GM12878 (cell line): Measurements from ENCODE around the gene LARGE1.

Experiments
- BCLAF1 ChIP-seq: fragments of 450-650 bp; IDR thresholded peaks from 2 replicates; pipeline ENCODE4 v1.6.1; 2017; ENCODE audit warnings: antibody characterized with exemption, mild to moderate bottlenecking, moderate library complexity
- CTCF ChIP-seq, 3 experiments: IDR thresholded peaks in 2 of 3; conservative IDR thresholded peaks in 1 of 3; 2 replicates each; pipeline ENCODE4 v1.5.1; 2011; ENCODE audit warnings: low read depth in 3 of 3, low read length in 3 of 3, mild to moderate bottlenecking in 3 of 3, control low read depth in 2 of 3, moderate library complexity in 2 of 3, inconsistent platforms in 1 of 3, mixed read lengths in 1 of 3; ENCODE audit not compliant: control insufficient read depth in 2 of 3, insufficient read depth in 1 of 3; ENCODE audit errors: extremely low read depth in 1 of 3
- ESRRA ChIP-seq: IDR thresholded peaks from 2 replicates; pipeline ENCODE4 v1.6.1; 2012; ENCODE audit warnings: mild to moderate bottlenecking, low read length, improper control_type of control experiment
- EZH2 ChIP-seq: IDR thresholded peaks from 2 replicates; pipeline ENCODE4 v1.6.1; 2012; ENCODE audit warnings: low read depth, mild to moderate bottlenecking, control low read depth, inconsistent platforms, low read length, borderline replicate concordance; ENCODE audit not compliant: control insufficient read depth
- NRF1 ChIP-seq: conservative IDR thresholded peaks from 2 replicates; pipeline ENCODE4 v1.6.1; 2011; ENCODE audit warnings: mild to moderate bottlenecking, low read depth, low read length, improper control_type of control experiment
- POLR2A ChIP-seq: IDR thresholded peaks from 2 replicates; pipeline ENCODE4 v1.6.1; 2011; ENCODE audit warnings: low read depth, mild to moderate bottlenecking, low read length
- SIN3A ChIP-seq: IDR thresholded peaks from 2 replicates; pipeline ENCODE4 v1.6.1; 2012; ENCODE audit warnings: low read depth, low read length, improper control_type of control experiment
- ZBTB33 ChIP-seq: fragments of 450-650 bp; IDR thresholded peaks from 2 replicates; pipeline ENCODE4 v1.6.1; 2017; ENCODE audit warnings: mild to moderate bottlenecking
- ZBTB4 ChIP-seq: fragments of 450-650 bp; formaldehyde crosslinking; IDR thresholded peaks from 2 replicates; pipeline ENCODE4 v1.4.0; 2022; ENCODE audit warnings: mild to moderate bottlenecking, moderate library complexity

- no peak for TF ChIP-seq EZH2
- TF ChIP-seq SIN3A, result no peak
- no peak for TF ChIP-seq ZBTB33
- no peak for TF ChIP-seq ESRRA
- no peak for TF ChIP-seq NRF1
- no peak for TF ChIP-seq ZBTB4 (CRISPR knock-in tag)
- TF ChIP-seq BCLAF1, result no peak
- TF ChIP-seq POLR2A, result no peak
- TF ChIP-seq CTCF (IDR thresholded peaks at IDR 0.05 in 2 of 3, conservative IDR thresholded peaks at IDR 0.05 in 1 of 3; ENCODE audit: control insufficient read depth in 2 of 3, extremely low read depth in 1 of 3, insufficient read depth in 1 of 3, low read depth in 3 of 3, low read length in 3 of 3), result no peak
Observed at GRCh38 chr22:33774781-33775180, 145.5 kb downstream of the LARGE1 start.
